Muscle layer of colon (tissue), 2 donors: ENCODE results near the gene FCHSD2.

Experiments used
- H3K27ac ChIP-seq: one replicate; pipeline ENCODE4 v1.7.0; 2013; ENCODE audit warnings: low read depth, mild to moderate bottlenecking, low read length, moderate library complexity
- H3K27me3 ChIP-seq, 2 donors: one replicate each; pipeline ENCODE4 v1.7.0; 2013; ENCODE audit warnings: low read length in 2 of 2, mild to moderate bottlenecking in 2 of 2; ENCODE audit not compliant: insufficient read depth in 2 of 2, control insufficient read depth in 1 of 2
- H3K36me3 ChIP-seq: one replicate; pipeline ENCODE4 v1.7.0; 2013; ENCODE audit warnings: mild to moderate bottlenecking, low read length; ENCODE audit not compliant: insufficient read depth
- H3K4me1 ChIP-seq: one replicate; pipeline ENCODE4 v1.7.0; 2013; ENCODE audit warnings: mild to moderate bottlenecking, low read length; ENCODE audit not compliant: insufficient read depth
- H3K4me3 ChIP-seq, 2 donors: one replicate each; pipeline ENCODE4 v1.7.0; 2013; ENCODE audit warnings: low read length in 2 of 2, low read depth in 1 of 2, mild to moderate bottlenecking in 1 of 2, moderate library complexity in 1 of 2
- H3K9ac ChIP-seq: one replicate; pipeline ENCODE4 v1.7.0; 2013; ENCODE audit warnings: low read length
- H3K9me3 ChIP-seq: one replicate; pipeline ENCODE4 v1.7.0; 2013; ENCODE audit warnings: mild to moderate bottlenecking, low read length
- donor health status: abdominal sarcoma.
- donor health status: Adenocarcinoma of cecum.

The FCHSD2 gene

GRCh38 chr11:72904016-72904415 is 238.1 kb downstream of the FCHSD2 start:
- Histone ChIP-seq H3K9me3 (no peaks in the 10 kb centered on the region), H3K9ac (no peak overlapping the region), H3K4me1 (no peaks in the 10 kb centered on the region), H3K27ac (no peak overlapping the region), H3K36me3 (no peaks in the 10 kb centered on the region), H3K4me3 (no peak overlapping the region), H3K27me3 (no peaks in the 10 kb centered on the region)

- H3K4me1 ChIP-seq = no peaks in the 10 kb centered on the region
- no peaks in the 10 kb centered on the region for H3K27me3 ChIP-seq
- no peak overlapping the region for H3K27ac ChIP-seq
- H3K4me3 ChIP-seq = no peak overlapping the region
- no peaks in the 10 kb centered on the region for H3K9me3 ChIP-seq
- H3K36me3 ChIP-seq = no peaks in the 10 kb centered on the region
- no peak overlapping the region for H3K9ac ChIP-seq
Measured at GRCh38 chr11:72901374-72901773, 240.7 kb downstream of the FCHSD2 start.

GRCh38 chr11:72900013-72900412 is 242.1 kb downstream of the FCHSD2 start:
- Histone ChIP-seq H3K9ac (no peak overlapping the region), H3K4me1 (no peaks in the 10 kb centered on the region), H3K9me3 (no peaks in the 10 kb centered on the region), H3K4me3 (no peak overlapping the region), H3K36me3 (no peaks in the 10 kb centered on the region), H3K27me3 (no peaks in the 10 kb centered on the region), H3K27ac (no peak overlapping the region)

GRCh38 chr11:72899238-72899637 is 242.9 kb downstream of the FCHSD2 start:
- H3K27ac ChIP-seq = no peak overlapping the region
- H3K4me3 ChIP-seq = no peak overlapping the region
- no peaks in the 10 kb centered on the region for H3K4me1 ChIP-seq
- no peak overlapping the region for H3K9ac ChIP-seq
- no peaks in the 10 kb centered on the region for H3K36me3 ChIP-seq
- H3K9me3 ChIP-seq = no peaks in the 10 kb centered on the region
- H3K27me3 ChIP-seq = no peaks in the 10 kb centered on the region

- Histone ChIP-seq H3K4me3 (no peak overlapping the region), H3K9ac (no peak overlapping the region), H3K9me3 (no peaks in the 10 kb centered on the region), H3K27me3 (no peaks in the 10 kb centered on the region), H3K27ac (no peak overlapping the region), H3K4me1 (no peaks in the 10 kb centered on the region), H3K36me3 (no peaks in the 10 kb centered on the region)
Measured at GRCh38 chr11:72897506-72897905, 244.6 kb downstream of the FCHSD2 start.

- Histone ChIP-seq H3K36me3 (no peaks in the 10 kb centered on the region), H3K27ac (no peak overlapping the region), H3K27me3 (no peaks in the 10 kb centered on the region), H3K4me1 (no peaks in the 10 kb centered on the region), H3K9me3 (no peaks in the 10 kb centered on the region), H3K9ac (no peak overlapping the region), H3K4me3 (no peak overlapping the region)
Measured at GRCh38 chr11:72896431-72896830, 245.7 kb downstream of the FCHSD2 start.

GRCh38 chr11:72890881-72891280 is 251.2 kb downstream of the FCHSD2 start:
- no peaks in the 10 kb centered on the region for H3K4me1 ChIP-seq
- H3K9ac ChIP-seq = no peak overlapping the region
- H3K27me3 ChIP-seq = no peaks in the 10 kb centered on the region
- H3K9me3 ChIP-seq = no peaks in the 10 kb centered on the region
- H3K27ac ChIP-seq = no peak overlapping the region
- H3K4me3 ChIP-seq = no peak overlapping the region
- peaks cover 4% of the 10 kb centered on the region for H3K36me3 ChIP-seq

- Histone ChIP-seq H3K4me3 (no peak overlapping the region), H3K9me3 (no peaks in the 10 kb centered on the region), H3K4me1 (no peaks in the 10 kb centered on the region), H3K27ac (no peak overlapping the region), H3K9ac (no peak overlapping the region), H3K36me3 (peaks cover 12% of the 10 kb centered on the region), H3K27me3 (no peaks in the 10 kb centered on the region)
Measured at GRCh38 chr11:72886619-72887018, 255.5 kb downstream of the FCHSD2 start.

GRCh38 chr11:72885749-72886609 is 256.1 kb downstream of the FCHSD2 start:
- no peaks in the 10 kb centered on the region for H3K4me1 ChIP-seq
- peaks cover 12% of the 10 kb centered on the region for H3K36me3 ChIP-seq
- H3K27me3 ChIP-seq = no peaks in the 10 kb centered on the region
- H3K27ac ChIP-seq = no peak overlapping the region
- no peak overlapping the region for H3K4me3 ChIP-seq
- H3K9me3 ChIP-seq = no peaks in the 10 kb centered on the region
- no peak overlapping the region for H3K9ac ChIP-seq

GRCh38 chr11:72876147-72876546 is 266.0 kb downstream of the FCHSD2 start:
- H3K36me3 ChIP-seq = peaks cover 6% of the 10 kb centered on the region

GRCh38 chr11:72875736-72876135 is 266.4 kb downstream of the FCHSD2 start:
- no peak overlapping the region for H3K27ac ChIP-seq
- no peak overlapping the region for H3K9ac ChIP-seq
- H3K4me3 ChIP-seq = no peak overlapping the region
- peaks cover 6% of the 10 kb centered on the region for H3K36me3 ChIP-seq
- H3K9me3 ChIP-seq = no peaks in the 10 kb centered on the region
- H3K27me3 ChIP-seq = no peaks in the 10 kb centered on the region
- no peaks in the 10 kb centered on the region for H3K4me1 ChIP-seq

More at GRCh38 chr11:72876147-72876546, 266.0 kb downstream of the FCHSD2 start:
- H3K27me3 ChIP-seq = no peaks in the 10 kb centered on the region
- H3K4me3 ChIP-seq = no peak overlapping the region
- H3K4me1 ChIP-seq = no peaks in the 10 kb centered on the region
- no peak overlapping the region for H3K27ac ChIP-seq
- no peaks in the 10 kb centered on the region for H3K9me3 ChIP-seq
- H3K9ac ChIP-seq = no peak overlapping the region

GRCh38 chr11:72872012-72872411 is 270.1 kb downstream of the FCHSD2 start:
- Histone ChIP-seq H3K9me3 (no peaks in the 10 kb centered on the region), H3K27me3 (no peaks in the 10 kb centered on the region), H3K36me3 (peaks cover 6% of the 10 kb centered on the region), H3K9ac (no peak overlapping the region), H3K4me1 (no peaks in the 10 kb centered on the region), H3K27ac (no peak overlapping the region), H3K4me3 (no peak overlapping the region)
